Upper lobe of right lung (tissue), 1 donor: ENCODE data around the gene RBFOX1. TPM values are rescaled to one million over a fixed set of nuclear protein-coding genes. Genes with fewer than 3 reads are reported as not detected.

Experiments used
- ATAC-seq: fragments of 200-7000 bp; cut with Tn5 transposase; one replicate; pipeline ENCODE4 v1.9.1; 2020; ENCODE audit warnings: mild to moderate bottlenecking, moderate library complexity
- DNase-seq: peaks from one replicate; pipeline ENCODE4 v3.0.0-alpha.2; 2020
- H3K27ac ChIP-seq: fragments of 200-600 bp; one replicate; pipeline ENCODE4 v1.8.0; 2022
- H3K27me3 ChIP-seq: fragments of 200-600 bp; one replicate; pipeline ENCODE4 v1.8.0; 2022; ENCODE audit warnings: mild to moderate bottlenecking
- H3K36me3 ChIP-seq: fragments of 200-600 bp; one replicate; pipeline ENCODE4 v1.8.0; 2022
- H3K4me1 ChIP-seq: fragments of 200-600 bp; one replicate; pipeline ENCODE4 v1.8.0; 2022
- H3K4me3 ChIP-seq: fragments of 200-600 bp; one replicate; pipeline ENCODE4 v1.8.0; 2022; ENCODE audit warnings: mild to moderate bottlenecking
- H3K9me3 ChIP-seq: fragments of 200-600 bp; one replicate; pipeline ENCODE4 v1.8.0; 2022
- intact Hi-C: fragments of 100-400 bp; cut with DNase I; formaldehyde crosslinking; loops from one replicate; pipeline ENCODE4 v1.11.0; 2022
- total RNA-seq: library from RNA; stranded (reverse); fragmentation: NEBNext Ultra II Directional; extraction: Animal tissue kit (Norgen Biotek cat#: 25700); gene quantifications from one replicate; pipeline ENCODE4 v1.2.1, GENCODE V29; 2021
- TF ChIP-seq, protein P1 (sequence below): fragments of 200-600 bp; IDR thresholded peaks from one replicate; pipeline ENCODE4 v1.8.0; 2022; ENCODE audit warnings: antibody characterized with exemption
- donor health status: DM: no; HTN: yes; CAD: no; lungs with severe emphysema.

The RBFOX1 gene
- total RNA-seq, 1 donor from 2014 or later, result not detected

DNA sequence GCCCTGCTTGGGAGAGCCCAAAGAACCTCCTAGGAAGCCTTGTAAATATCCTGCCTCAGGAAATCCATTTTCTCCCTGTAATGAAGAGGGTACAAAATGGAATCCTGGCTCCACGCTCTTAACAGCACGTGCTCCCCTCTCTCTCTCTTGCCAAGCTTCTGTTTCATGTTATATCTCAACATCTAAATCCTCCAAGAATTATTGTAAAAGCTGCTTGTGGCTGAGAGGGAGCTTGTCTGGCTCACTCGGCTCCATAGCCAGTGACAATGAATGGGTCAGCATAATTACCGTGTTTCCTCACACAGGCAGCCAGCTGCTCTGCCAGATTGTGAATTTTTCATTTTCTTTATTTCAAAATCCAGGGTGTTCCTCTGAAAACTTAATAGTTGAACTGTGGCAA is 317.8 kb downstream of the RBFOX1 start:
- H3K4me1 ChIP-seq, result no peaks in the 10 kb centered on the region
- DNase-seq, result no peak
- no peak overlapping the region for H3K4me3 ChIP-seq
- TF ChIP-seq, protein P1, sequence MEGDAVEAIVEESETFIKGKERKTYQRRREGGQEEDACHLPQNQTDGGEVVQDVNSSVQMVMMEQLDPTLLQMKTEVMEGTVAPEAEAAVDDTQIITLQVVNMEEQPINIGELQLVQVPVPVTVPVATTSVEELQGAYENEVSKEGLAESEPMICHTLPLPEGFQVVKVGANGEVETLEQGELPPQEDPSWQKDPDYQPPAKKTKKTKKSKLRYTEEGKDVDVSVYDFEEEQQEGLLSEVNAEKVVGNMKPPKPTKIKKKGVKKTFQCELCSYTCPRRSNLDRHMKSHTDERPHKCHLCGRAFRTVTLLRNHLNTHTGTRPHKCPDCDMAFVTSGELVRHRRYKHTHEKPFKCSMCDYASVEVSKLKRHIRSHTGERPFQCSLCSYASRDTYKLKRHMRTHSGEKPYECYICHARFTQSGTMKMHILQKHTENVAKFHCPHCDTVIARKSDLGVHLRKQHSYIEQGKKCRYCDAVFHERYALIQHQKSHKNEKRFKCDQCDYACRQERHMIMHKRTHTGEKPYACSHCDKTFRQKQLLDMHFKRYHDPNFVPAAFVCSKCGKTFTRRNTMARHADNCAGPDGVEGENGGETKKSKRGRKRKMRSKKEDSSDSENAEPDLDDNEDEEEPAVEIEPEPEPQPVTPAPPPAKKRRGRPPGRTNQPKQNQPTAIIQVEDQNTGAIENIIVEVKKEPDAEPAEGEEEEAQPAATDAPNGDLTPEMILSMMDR, result no peak
- intact Hi-C loops, result no loop called here
- H3K27ac ChIP-seq, result no peak overlapping the region
- no peaks in the 10 kb centered on the region for H3K9me3 ChIP-seq
- no peaks in the 10 kb centered on the region for H3K36me3 ChIP-seq
- no peak for ATAC-seq
- H3K27me3 ChIP-seq, result no peaks in the 10 kb centered on the region

DNA sequence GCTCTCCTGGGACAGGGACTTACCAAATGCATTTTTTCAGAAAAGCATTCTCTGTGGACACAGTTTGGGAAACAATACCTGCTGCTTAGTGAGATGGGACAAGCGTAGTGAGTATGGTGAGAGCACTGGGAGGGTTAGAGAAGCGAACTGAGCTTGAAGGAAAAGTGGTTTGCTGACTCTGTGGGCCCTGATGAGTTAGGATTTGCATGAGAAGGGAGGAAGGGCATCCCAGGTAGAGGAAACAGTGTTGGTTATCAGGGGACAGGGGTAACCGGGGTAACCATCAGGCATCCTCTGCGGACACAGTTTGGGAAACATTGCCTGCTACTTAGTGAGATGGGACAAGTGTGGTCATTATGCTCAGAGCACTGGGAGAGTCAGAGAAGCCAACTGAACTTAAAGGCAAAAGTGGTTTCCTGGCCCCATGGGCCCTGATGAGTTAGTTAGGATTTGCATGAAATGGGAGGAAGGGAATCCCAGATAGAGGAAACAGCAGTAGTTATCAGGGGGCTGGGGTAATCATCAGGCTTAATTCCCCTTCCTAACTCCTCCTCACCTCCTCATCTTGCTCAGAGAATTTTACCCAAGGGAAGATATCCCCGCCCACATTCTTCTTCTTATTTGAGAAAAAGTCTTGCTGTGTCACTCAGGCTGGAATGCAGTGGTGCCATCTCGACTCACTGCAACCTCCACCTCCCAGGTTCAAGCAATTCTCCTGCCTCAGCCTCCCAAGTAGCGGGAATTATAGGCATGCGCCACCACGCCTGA is 319.3 kb downstream of the RBFOX1 start:
- no peak overlapping the region for H3K4me3 ChIP-seq
- H3K36me3 ChIP-seq, result no peaks in the 10 kb centered on the region
- no peaks in the 10 kb centered on the region for H3K27me3 ChIP-seq
- H3K27ac ChIP-seq, result no peak overlapping the region
- H3K4me1 ChIP-seq, result no peaks in the 10 kb centered on the region
- H3K9me3 ChIP-seq, result no peaks in the 10 kb centered on the region
- intact Hi-C loops, result no loop called here
- DNase-seq (no peak), ATAC-seq (no peak)
- TF ChIP-seq, protein P1, result no peak

DNA sequence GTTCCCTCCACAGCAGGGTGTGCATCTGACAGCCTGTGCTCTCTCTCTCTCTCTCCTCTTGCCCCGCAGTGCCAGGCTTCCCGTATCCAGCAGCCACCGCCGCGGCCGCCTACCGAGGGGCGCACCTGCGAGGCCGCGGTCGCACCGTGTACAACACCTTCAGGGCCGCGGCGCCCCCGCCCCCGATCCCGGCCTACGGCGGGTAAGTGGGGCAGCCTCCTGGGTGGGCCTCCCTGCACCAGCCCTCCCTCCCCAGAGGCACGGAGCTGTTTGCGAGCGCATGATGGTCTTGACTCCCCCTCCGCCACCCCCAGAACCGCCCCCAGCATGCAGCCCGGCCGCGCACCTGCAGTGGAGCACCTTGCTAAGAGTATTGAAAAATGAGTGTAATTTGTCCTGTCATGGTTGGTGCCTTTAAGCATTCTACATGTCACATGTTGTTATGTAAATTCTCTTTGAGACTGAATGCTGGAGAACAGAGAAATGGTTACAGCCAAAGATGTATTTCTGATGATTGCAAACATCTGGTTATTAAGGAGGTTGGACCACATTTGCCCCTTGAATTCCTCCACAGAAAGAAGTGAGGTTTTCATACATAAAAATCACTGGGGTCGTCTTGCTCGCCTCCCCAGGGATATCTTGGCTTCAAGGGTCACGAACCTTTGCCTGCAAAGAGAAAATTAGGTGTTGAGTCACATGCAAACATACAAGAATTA is 321.3 kb downstream of the RBFOX1 start:
- H3K27me3 ChIP-seq, result no peaks in the 10 kb centered on the region
- intact Hi-C loops, result no loop called here
- no peaks in the 10 kb centered on the region for H3K36me3 ChIP-seq
- H3K9me3 ChIP-seq, result no peaks in the 10 kb centered on the region
- H3K4me1 ChIP-seq, result no peaks in the 10 kb centered on the region
- H3K27ac ChIP-seq, result no peak overlapping the region
- no peak overlapping the region for H3K4me3 ChIP-seq
- TF ChIP-seq, protein P1, result no peak
- DNase-seq (no peak), ATAC-seq (no peak)

DNA sequence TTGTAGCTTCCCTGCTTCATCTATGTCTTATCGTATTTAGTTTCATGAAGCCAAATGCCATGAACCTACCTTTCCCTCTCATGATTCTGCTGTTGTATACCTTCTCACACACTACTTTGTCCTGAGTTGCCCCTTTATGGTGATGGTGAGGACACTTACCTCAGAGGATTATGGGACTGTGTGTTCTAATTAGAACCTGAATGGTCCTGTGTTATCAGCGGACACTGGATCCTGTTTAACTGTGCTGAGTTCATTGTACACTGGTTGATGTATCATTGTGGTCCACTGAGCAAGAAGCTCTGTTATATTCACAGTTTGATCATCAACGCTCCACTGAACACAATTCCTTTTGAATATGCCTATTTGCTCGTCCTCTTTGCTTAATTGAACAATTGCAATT is 343.0 kb downstream of the RBFOX1 start:
- intact Hi-C loops, result no loop called here
- H3K4me3 ChIP-seq, result no peak overlapping the region
- H3K36me3 ChIP-seq, result no peaks in the 10 kb centered on the region
- H3K9me3 ChIP-seq, result no peaks in the 10 kb centered on the region
- DNase-seq (no peak), ATAC-seq (no peak)
- H3K27me3 ChIP-seq, result no peaks in the 10 kb centered on the region
- no peaks in the 10 kb centered on the region for H3K4me1 ChIP-seq
- H3K27ac ChIP-seq, result no peak overlapping the region
- TF ChIP-seq, protein P1, result no peak

DNA sequence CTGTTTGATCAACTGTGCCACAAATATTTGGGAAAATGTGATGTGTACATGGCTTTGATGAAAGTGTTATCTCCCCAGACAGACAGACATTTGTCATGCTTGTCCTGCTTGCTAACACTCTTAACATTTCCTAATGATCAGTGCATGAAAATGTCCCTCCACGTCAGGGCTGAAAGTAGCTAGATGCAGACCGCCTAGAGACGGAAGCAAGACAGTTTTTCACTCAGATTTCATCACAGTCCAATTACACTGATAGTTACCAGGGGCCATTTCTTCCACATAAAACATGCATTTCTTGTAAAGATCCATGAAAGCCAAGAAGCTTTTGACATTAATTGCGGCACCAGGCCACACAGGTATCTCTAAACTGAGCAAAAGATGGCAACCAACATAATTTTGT is 347.7 kb downstream of the RBFOX1 start:
- no peak for DNase-seq
- no peaks in the 10 kb centered on the region for H3K9me3 ChIP-seq
- no peaks in the 10 kb centered on the region for H3K36me3 ChIP-seq
- H3K4me3 ChIP-seq, result no peak overlapping the region
- intact Hi-C loops, result no loop called here
- TF ChIP-seq, protein P1, result no peak
- no peaks in the 10 kb centered on the region for H3K4me1 ChIP-seq
- no peak overlapping the region for H3K27ac ChIP-seq
- H3K27me3 ChIP-seq, result no peaks in the 10 kb centered on the region
- no peak for ATAC-seq
